Astrocyte of the cerebellum (primary cell): ENCODE measurements around the gene TEDC2.

Source experiments
- DNase-seq: peaks from one replicate; pipeline ENCODE4 v3.0.0-alpha.2; 2011; ENCODE audit warnings: low read depth
- H3K4me3 ChIP-seq: 2 replicates; pipeline ENCODE4 v1.5.1; 2011; ENCODE audit warnings: mild to moderate bottlenecking, low read depth, low read length, moderate library complexity
- in situ Hi-C: cut with HindIII; loops from 2 replicates; pipeline ENCODE4 v1.10.0; 2017; ENCODE audit warnings: low sequenced_read_pairs
- TF ChIP-seq, protein P1 (sequence below): IDR thresholded peaks from 2 replicates; pipeline ENCODE4 v1.5.1; 2012; ENCODE audit warnings: low read length, low read depth, moderate library complexity, mild to moderate bottlenecking; ENCODE audit errors: missing control alignments

TEDC2 gene

GRCh38 chr16:2513405-2514332 lies 53.8 kb downstream of the TEDC2 start, which contains the start of gene ATP6V0C:
ATP6V0C (plus strand) TSS chr16:2513952; CDS start chr16:2514104, 152 bp downstream.
- peak within 1 kb of the TSS; percentile 52 for H3K4me3 ChIP-seq
- DNase-seq = peak; percentile 52
- TF ChIP-seq, protein P1, sequence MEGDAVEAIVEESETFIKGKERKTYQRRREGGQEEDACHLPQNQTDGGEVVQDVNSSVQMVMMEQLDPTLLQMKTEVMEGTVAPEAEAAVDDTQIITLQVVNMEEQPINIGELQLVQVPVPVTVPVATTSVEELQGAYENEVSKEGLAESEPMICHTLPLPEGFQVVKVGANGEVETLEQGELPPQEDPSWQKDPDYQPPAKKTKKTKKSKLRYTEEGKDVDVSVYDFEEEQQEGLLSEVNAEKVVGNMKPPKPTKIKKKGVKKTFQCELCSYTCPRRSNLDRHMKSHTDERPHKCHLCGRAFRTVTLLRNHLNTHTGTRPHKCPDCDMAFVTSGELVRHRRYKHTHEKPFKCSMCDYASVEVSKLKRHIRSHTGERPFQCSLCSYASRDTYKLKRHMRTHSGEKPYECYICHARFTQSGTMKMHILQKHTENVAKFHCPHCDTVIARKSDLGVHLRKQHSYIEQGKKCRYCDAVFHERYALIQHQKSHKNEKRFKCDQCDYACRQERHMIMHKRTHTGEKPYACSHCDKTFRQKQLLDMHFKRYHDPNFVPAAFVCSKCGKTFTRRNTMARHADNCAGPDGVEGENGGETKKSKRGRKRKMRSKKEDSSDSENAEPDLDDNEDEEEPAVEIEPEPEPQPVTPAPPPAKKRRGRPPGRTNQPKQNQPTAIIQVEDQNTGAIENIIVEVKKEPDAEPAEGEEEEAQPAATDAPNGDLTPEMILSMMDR = no peak
- in situ Hi-C loops = no loop called here
